ENCODE results near the gene HLA-DMB. TPM values are rescaled to one million over a fixed set of nuclear protein-coding genes. Genes with fewer than 3 reads are reported as not detected.

Gene HLA-DMB
- total RNA-seq, 1 experiment from 2014 or later: 0.34 TPM

DNA sequence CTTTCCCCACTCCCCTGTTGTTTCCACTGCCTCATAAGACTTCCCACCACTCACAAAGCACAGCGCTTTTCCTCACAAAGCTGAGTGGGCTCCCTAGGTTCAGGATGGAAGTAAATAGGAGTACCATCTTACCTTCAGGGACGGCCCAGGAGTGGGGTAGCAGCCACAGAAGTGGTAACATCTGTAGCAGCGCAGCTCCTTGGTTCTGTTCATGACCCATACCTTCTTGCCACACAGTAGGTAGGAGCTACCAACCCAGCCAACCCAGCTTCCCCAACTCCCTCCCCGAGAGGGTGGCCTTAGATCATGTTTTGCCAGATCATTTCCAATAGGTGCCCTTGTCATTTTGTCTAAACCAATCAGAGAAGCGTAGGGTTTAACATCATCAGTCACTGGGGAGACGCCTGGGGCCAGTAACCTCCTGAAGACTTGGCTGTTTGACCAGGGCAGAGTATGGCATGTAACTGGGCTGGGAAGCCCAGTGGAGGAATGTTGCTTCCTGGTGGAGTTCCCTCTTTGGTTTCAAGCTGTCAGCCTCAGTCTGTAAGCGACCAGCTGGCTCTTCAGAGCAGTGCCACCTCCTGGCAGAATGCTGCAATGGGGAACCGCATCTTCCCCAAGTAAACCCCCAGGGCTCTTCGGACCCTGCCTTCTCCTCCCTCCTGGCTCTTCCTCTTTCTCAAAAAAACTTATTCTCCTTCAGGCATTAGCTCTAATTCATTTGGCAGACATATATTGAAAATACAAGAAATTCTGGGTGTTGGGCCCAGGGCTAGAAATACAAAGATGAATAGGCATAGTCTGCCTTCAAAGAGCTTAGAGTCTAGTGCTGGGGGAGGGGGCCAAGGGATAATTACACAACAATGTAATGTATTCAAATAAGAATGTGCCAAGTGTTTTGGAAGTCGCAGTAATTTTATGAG is 12.2 kb upstream of the HLA-DMB start, which contains the start of gene HLA-DMA:
HLA-DMA (minus strand) TSS at position 281 of the 923 bp plus-strand sequence; CDS start at position 220, 61 bp downstream.
- H3K27ac ChIP-seq (ENCODE audit: low read depth, low read length, poor library complexity, severe bottlenecking): no peak within 1 kb of the TSS
- no peaks in the 10 kb centered on the region for H3K36me3 ChIP-seq (ENCODE audit: insufficient read depth, low read length, poor library complexity, severe bottlenecking)
- ChIA-PET POLR2A (ENCODE audit: low non-redundant PET) (interaction anchor here (0.9 kb wide), 1 partner anchor 19 kb away, joined by 3 read pairs; no protein-coding TSS in a partner anchor), CTCF (interaction anchor here (0.5 to 2.1 kb wide), 7 partner anchors 11 to 115 kb away, joined by 3 to 15 read pairs (median 5); partner anchors contain the start of gene TAP2)
- H3K27me3 ChIP-seq (replicated peaks; ENCODE audit: insufficient read depth, low read depth, low read length, poor library complexity): no peaks in the 10 kb centered on the region
- no peaks in the 10 kb centered on the region for H3K9me3 ChIP-seq (ENCODE audit: low read depth, low read length, poor library complexity, severe bottlenecking)
- no peaks in the 10 kb centered on the region for H3K4me1 ChIP-seq (ENCODE audit: insufficient read depth, low read length, poor library complexity, severe bottlenecking)
- intact Hi-C loops (cut with micrococcal nuclease; ENCODE audit: unreplicated experiment): loop anchor here (2.0 kb wide), 1 partner anchor 66 kb away; no protein-coding TSS in a partner anchor
- TF ChIP-seq, protein P1, sequence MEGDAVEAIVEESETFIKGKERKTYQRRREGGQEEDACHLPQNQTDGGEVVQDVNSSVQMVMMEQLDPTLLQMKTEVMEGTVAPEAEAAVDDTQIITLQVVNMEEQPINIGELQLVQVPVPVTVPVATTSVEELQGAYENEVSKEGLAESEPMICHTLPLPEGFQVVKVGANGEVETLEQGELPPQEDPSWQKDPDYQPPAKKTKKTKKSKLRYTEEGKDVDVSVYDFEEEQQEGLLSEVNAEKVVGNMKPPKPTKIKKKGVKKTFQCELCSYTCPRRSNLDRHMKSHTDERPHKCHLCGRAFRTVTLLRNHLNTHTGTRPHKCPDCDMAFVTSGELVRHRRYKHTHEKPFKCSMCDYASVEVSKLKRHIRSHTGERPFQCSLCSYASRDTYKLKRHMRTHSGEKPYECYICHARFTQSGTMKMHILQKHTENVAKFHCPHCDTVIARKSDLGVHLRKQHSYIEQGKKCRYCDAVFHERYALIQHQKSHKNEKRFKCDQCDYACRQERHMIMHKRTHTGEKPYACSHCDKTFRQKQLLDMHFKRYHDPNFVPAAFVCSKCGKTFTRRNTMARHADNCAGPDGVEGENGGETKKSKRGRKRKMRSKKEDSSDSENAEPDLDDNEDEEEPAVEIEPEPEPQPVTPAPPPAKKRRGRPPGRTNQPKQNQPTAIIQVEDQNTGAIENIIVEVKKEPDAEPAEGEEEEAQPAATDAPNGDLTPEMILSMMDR (conservative IDR thresholded peaks at IDR 0.05; ENCODE audit: low read depth, low read length): peak; percentile 90
- TF ChIP-seq EZH2 (IDR thresholded peaks at IDR 0.05; ENCODE audit: borderline replicate concordance, low read depth, low read length, poor library complexity, severe bottlenecking): no peak
- H3K4me3 ChIP-seq (ENCODE audit: low read depth, low read length, poor library complexity, severe bottlenecking): no peak within 1 kb of the TSS
- DNase-seq (ENCODE audit: low spot score): peak; percentile 75
- BruUV-seq (replicated peaks): no TSS peak

GRCh38 chr6:32950449-32950848 is 9.6 kb upstream of the HLA-DMB start:
- DNase-seq (ENCODE audit: low spot score): no peak
- POLR2A ChIA-PET (ENCODE audit: low non-redundant PET): no interaction called here
- CTCF ChIA-PET: interaction anchor here (0.6 kb wide), 1 partner anchor 17 kb away, joined by 3 read pairs; no protein-coding TSS in a partner anchor
- intact Hi-C loops (cut with micrococcal nuclease; ENCODE audit: unreplicated experiment): no loop called here
- Histone ChIP-seq H3K36me3 (ENCODE audit: insufficient read depth, low read length, poor library complexity, severe bottlenecking) (no peaks in the 10 kb centered on the region), H3K27me3 (replicated peaks; ENCODE audit: insufficient read depth, low read depth, low read length, poor library complexity) (no peaks in the 10 kb centered on the region), H3K9me3 (ENCODE audit: low read depth, low read length, poor library complexity, severe bottlenecking) (no peaks in the 10 kb centered on the region), H3K4me3 (ENCODE audit: low read depth, low read length, poor library complexity, severe bottlenecking) (no peak overlapping the region), H3K27ac (ENCODE audit: low read depth, low read length, poor library complexity, severe bottlenecking) (no peak overlapping the region), H3K4me1 (ENCODE audit: insufficient read depth, low read length, poor library complexity, severe bottlenecking) (no peaks in the 10 kb centered on the region)
- BruUV-seq (replicated peaks): no TSS peak
- TF ChIP-seq, protein P1 (conservative IDR thresholded peaks at IDR 0.05; ENCODE audit: low read depth, low read length): no peak
- no peak for TF ChIP-seq EZH2 (IDR thresholded peaks at IDR 0.05; ENCODE audit: borderline replicate concordance, low read depth, low read length, poor library complexity, severe bottlenecking)

DNA sequence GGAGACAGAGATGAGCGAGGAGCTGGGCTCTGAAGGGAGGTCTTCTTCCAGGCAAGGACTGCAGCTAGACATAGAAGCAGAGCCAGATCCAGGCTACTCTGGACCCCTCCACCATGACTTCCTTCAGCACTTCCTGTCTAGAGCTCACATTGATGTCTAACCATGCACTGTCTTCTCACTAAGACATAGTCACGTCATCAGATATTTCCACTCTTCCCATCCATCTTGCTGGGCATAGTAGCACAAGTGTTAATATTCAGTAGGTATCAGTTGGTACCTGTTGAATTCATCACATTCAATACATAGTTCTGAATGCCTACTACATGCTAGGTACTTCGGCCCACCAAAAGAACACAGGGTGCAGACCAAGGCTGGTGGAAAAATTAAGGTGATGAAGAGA is 9.2 kb upstream of the HLA-DMB start:
- no peak overlapping the region for H3K4me3 ChIP-seq (ENCODE audit: low read depth, low read length, poor library complexity, severe bottlenecking)
- H3K27ac ChIP-seq (ENCODE audit: low read depth, low read length, poor library complexity, severe bottlenecking): no peak overlapping the region
- intact Hi-C loops (cut with micrococcal nuclease; ENCODE audit: unreplicated experiment): no loop called here
- H3K36me3 ChIP-seq (ENCODE audit: insufficient read depth, low read length, poor library complexity, severe bottlenecking): no peaks in the 10 kb centered on the region
- H3K9me3 ChIP-seq (ENCODE audit: low read depth, low read length, poor library complexity, severe bottlenecking): no peaks in the 10 kb centered on the region
- BruUV-seq (replicated peaks): no TSS peak
- H3K27me3 ChIP-seq (replicated peaks; ENCODE audit: insufficient read depth, low read depth, low read length, poor library complexity): no peaks in the 10 kb centered on the region
- ChIA-PET CTCF (interaction anchor here (0.6 kb wide), 1 partner anchor 17 kb away, joined by 3 read pairs; no protein-coding TSS in a partner anchor), POLR2A (ENCODE audit: low non-redundant PET) (no interaction called here)
- H3K4me1 ChIP-seq (ENCODE audit: insufficient read depth, low read length, poor library complexity, severe bottlenecking): no peaks in the 10 kb centered on the region
- TF ChIP-seq, protein P1 (conservative IDR thresholded peaks at IDR 0.05; ENCODE audit: low read depth, low read length): no peak
- TF ChIP-seq EZH2 (IDR thresholded peaks at IDR 0.05; ENCODE audit: borderline replicate concordance, low read depth, low read length, poor library complexity, severe bottlenecking): no peak
- DNase-seq (ENCODE audit: low spot score): no peak
